A549 treated with GW870086 at 1 μM for 4 hours (cell line): ENCODE measurements around the gene GRK2. TPM values are rescaled to one million over a fixed set of nuclear protein-coding genes. Genes with fewer than 3 reads are reported as not detected.

Experiments used
- total RNA-seq: library from RNA; stranded (reverse); fragments of 200-300 nt; extraction: Qiagen RNA extraction; gene quantifications from 5 replicates; pipeline ENCODE4 v1.2.3, GENCODE V29; 2022; ENCODE audit warnings: low read depth

The GRK2 gene
- total RNA-seq: 25.8 to 39.1 TPM (median 36.4 TPM) in 5 replicates

DNA sequence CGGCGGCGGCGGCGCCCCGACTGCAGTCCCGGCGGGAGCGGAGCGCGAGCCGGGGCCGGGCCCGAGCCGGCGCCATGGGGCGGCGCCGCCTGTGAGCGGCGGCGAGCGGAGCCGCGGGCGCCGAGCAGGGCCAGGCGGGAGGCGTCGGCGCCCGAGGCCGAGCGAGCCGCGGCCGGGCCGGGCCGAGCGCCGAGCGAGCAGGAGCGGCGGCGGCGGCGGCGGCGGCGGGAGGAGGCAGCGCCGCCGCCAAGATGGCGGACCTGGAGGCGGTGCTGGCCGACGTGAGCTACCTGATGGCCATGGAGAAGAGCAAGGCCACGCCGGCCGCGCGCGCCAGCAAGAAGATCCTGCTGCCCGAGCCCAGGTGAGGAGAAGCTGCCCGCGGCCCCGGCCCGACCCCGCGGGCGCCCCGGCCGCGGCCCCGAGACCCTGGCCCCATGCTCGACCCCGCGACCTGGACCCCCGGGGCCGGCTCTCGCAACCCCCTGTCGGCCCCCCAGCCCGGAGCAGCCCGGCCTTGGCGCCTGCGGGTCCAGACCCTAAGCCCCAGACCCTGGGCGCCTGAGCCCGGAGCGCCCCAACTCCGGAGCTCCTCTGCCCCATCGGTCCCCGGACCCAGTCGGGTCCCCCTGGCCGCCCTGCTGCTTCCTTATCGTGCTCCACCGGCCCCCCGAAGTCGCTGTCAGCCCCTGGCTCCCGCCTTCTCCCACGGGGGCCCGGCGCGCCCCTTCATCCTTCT lies at the start of gene GRK2:
GRK2 (plus strand) TSS at position 25 of the 739 bp plus-strand sequence; CDS start at position 252, 227 bp downstream.

DNA sequence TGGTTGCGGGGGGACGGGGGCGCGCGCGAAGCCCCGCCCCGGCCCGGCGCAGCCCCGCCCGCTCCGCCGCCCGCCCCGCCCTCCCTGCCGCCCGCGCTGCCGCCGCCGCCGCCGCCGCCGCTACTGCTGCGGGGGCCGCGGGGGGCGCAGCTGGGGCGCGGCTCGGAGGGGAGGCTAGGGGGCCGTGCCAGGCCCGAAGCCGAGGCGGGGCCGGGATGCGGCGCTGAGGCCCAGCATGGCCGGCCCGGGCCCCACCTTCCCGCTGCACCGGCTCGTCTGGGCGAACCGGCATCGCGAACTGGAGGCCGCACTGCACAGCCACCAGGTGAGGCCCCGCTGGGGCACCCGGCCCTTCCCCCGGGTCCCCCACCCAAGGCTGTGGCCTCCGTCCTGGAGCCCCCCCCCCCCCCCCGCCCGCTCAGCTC lies 23.0 kb downstream of the GRK2 start, which contains the start of gene ANKRD13D:
ANKRD13D (plus strand) TSS at position 78 of the 425 bp plus-strand sequence; CDS start at position 236, 158 bp downstream.

DNA sequence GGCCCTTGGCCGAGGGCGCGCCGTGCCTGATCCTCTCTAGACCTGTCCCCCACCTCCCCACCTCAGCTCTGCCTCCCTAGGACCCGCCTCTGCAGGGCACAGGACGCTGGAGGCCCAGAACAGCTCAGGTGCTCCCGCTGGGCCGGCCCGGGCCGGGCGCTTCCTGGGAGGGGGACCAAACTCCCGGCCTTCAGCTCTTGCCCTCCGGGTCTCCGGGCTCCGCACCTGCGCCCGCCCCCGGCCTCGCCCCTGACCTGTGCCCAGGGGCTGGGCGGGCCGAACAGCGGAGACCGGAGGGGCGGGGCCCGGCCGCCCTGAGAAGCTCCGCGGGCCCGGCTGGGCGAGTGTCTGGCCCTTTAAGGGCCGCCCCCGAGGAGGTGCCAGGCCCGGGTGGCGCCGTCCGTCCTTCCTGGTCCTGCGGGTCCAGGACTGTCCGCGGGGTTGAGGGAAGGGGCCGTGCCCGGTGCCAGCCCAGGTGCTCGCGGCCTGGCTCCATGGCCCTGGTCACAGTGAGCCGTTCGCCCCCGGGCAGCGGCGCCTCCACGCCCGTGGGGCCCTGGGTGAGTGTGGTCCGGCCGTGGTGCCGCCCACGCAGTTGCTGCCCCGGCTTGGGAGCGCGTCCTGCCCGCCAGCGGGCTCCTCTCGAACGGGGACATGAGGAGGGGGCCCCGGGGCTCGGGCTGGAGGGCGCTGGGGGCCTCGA lies 37.0 kb downstream of the GRK2 start, which contains the start of gene SSH3:
SSH3 (plus strand) TSS at position 399 of the 703 bp plus-strand sequence; CDS start at position 495, 96 bp downstream.

Other genes with a start within 250 kb of the GRK2 start
- gene SYT12, start 243.3 kb upstream of the GRK2 start, total RNA-seq: 17.9 to 29.6 TPM (median 25.7 TPM) in 5 replicates
- 42.7 to 53.3 TPM (median 51.1 TPM) in 5 replicates for gene RHOD, start 209.6 kb upstream of the GRK2 start, total RNA-seq
- gene KDM2A, start 147.2 kb upstream of the GRK2 start, total RNA-seq: 42.0 to 51.9 TPM (median 46.7 TPM) in 5 replicates
- 18.7 to 29.1 TPM (median 26.9 TPM) in 5 replicates for gene ANKRD13D, start 22.8 kb downstream of the GRK2 start, total RNA-seq
- 16.6 to 32.1 TPM (median 27.6 TPM) in 5 replicates for gene SSH3, start 37.1 kb downstream of the GRK2 start, total RNA-seq
- 192 to 253 TPM (median 224 TPM) in 5 replicates for gene POLD4, start 87.1 kb downstream of the GRK2 start, total RNA-seq
- gene CLCF1, start 107.1 kb downstream of the GRK2 start, total RNA-seq: 49.7 to 54.8 TPM (median 52.5 TPM) in 5 replicates
- 23.3 to 34.3 TPM (median 31.1 TPM) in 5 replicates for gene RAD9A, start 125.5 kb downstream of the GRK2 start, total RNA-seq
- 267 to 305 TPM (median 288 TPM) in 5 replicates for gene PPP1CA, start 135.4 kb downstream of the GRK2 start, total RNA-seq
- 0.09 to 0.16 TPM in 2 of 5 replicates, not detected in the others for gene TBC1D10C, start 137.6 kb downstream of the GRK2 start, total RNA-seq
- gene CARNS1, start 149.2 kb downstream of the GRK2 start, total RNA-seq: 0.14 to 0.19 TPM (median 0.14 TPM) in 5 replicates
- 41.3 to 50.1 TPM (median 47.5 TPM) in 5 replicates for gene RPS6KB2, start 162.0 kb downstream of the GRK2 start, total RNA-seq
- 0.15 to 0.36 TPM (median 0.23 TPM) in 5 replicates for gene PTPRCAP, start 171.2 kb downstream of the GRK2 start, total RNA-seq
- 49.1 to 60.0 TPM (median 56.1 TPM) in 5 replicates for gene CORO1B, start 177.0 kb downstream of the GRK2 start, total RNA-seq
- gene GPR152, start 186.3 kb downstream of the GRK2 start, total RNA-seq: 0.08 TPM in 1 of 5 replicates, not detected in the others
- not detected in 5 replicates for gene CABP4, start 188.9 kb downstream of the GRK2 start, total RNA-seq
- 50.2 to 66.2 TPM (median 60.8 TPM) in 5 replicates for gene TMEM134, start 202.8 kb downstream of the GRK2 start, total RNA-seq
- gene AIP, start 216.6 kb downstream of the GRK2 start, total RNA-seq: 39.1 to 45.8 TPM (median 45.1 TPM) in 5 replicates
- 32.3 to 48.6 TPM (median 44.4 TPM) in 5 replicates for gene PITPNM1, start 238.9 kb downstream of the GRK2 start, total RNA-seq
- 61.9 to 88.0 TPM (median 79.3 TPM) in 5 replicates for gene CDK2AP2, start 241.7 kb downstream of the GRK2 start, total RNA-seq